CD14-positive monocyte (primary cell): ENCODE measurements around the gene BNIPL. TPM values are rescaled to one million over a fixed set of nuclear protein-coding genes. Genes with fewer than 3 reads are reported as not detected.

ENCODE experiments used
- DNase-seq, 3 donors: peaks; one replicate each; pipeline ENCODE4 v3.0.0-alpha.2; 2011 to 2022
- H2AFZ ChIP-seq: 2 replicates; pipeline ENCODE4 v1.6.0; 2012; ENCODE audit warnings: mild to moderate bottlenecking, low read depth, low read length, inconsistent platforms; ENCODE audit not compliant: insufficient read depth, poor library complexity, severe bottlenecking
- H3K27ac ChIP-seq, 2 donors: 1 replicate in 1 of 2; 2 replicates in 1 of 2; pipeline ENCODE4 v1.5.1; 2012 to 2013; ENCODE audit warnings: low read length in 2 of 2, control low read depth in 1 of 2, inconsistent platforms in 1 of 2, low read depth in 1 of 2, mild to moderate bottlenecking in 1 of 2
- H3K27me3 ChIP-seq, 2 donors: one replicate each; pipeline versions ENCODE4 v1.6.0 to v1.6.1; 2011 to 2013; ENCODE audit warnings: low read length in 2 of 2; ENCODE audit not compliant: control insufficient read depth in 2 of 2, insufficient read depth in 2 of 2
- H3K36me3 ChIP-seq, 2 donors: replicated peaks in 1 of 2; 1 replicate in 1 of 2; 2 replicates in 1 of 2; pipeline versions ENCODE4 v1.5.1 to v1.6.1; 2012 to 2013; ENCODE audit warnings: low read length in 2 of 2, control low read depth in 1 of 2, inconsistent platforms in 1 of 2, mild to moderate bottlenecking in 1 of 2; ENCODE audit not compliant: insufficient read depth in 2 of 2, control insufficient read depth in 1 of 2
- H3K4me1 ChIP-seq, 2 donors: 1 replicate in 1 of 2; 2 replicates in 1 of 2; pipeline versions ENCODE4 v1.5.1 to v1.6.1; 2012 to 2013; ENCODE audit warnings: low read length in 2 of 2, control low read depth in 1 of 2, inconsistent platforms in 1 of 2, mild to moderate bottlenecking in 1 of 2, moderate library complexity in 1 of 2; ENCODE audit not compliant: insufficient read depth in 2 of 2, control insufficient read depth in 1 of 2
- H3K4me2 ChIP-seq: replicated peaks from 2 replicates; pipeline ENCODE3; 2012; ENCODE audit warnings: low read length, moderate library complexity, mild to moderate bottlenecking; ENCODE audit not compliant: poor library complexity, severe bottlenecking; ENCODE audit errors: extremely low read depth
- H3K4me3 ChIP-seq, 3 experiments: fragments of 200-600 bp in 1 of 3; sonication (generic) in 1 of 3; replicated peaks in 1 of 3; 1 replicate in 2 of 3; 2 replicates in 1 of 3; pipeline ENCODE4 v1.5.1; 2011 to 2013; ENCODE audit warnings: low read length in 3 of 3, mild to moderate bottlenecking in 3 of 3, control low read depth in 2 of 3, low read depth in 2 of 3, inconsistent platforms in 1 of 3, moderate library complexity in 1 of 3
- H3K79me2 ChIP-seq: 2 replicates; pipeline ENCODE4 v1.6.0; 2012; ENCODE audit warnings: mild to moderate bottlenecking, control low read depth, inconsistent platforms, low read length, moderate library complexity; ENCODE audit not compliant: insufficient read depth
- H3K9ac ChIP-seq: 2 replicates; pipeline ENCODE4 v1.6.0; 2017; ENCODE audit warnings: low read length, mild to moderate bottlenecking; ENCODE audit not compliant: insufficient read depth, poor library complexity, severe bottlenecking
- H3K9me3 ChIP-seq, 2 donors: replicated peaks in 1 of 2; 1 replicate in 1 of 2; 2 replicates in 1 of 2; pipeline versions ENCODE4 v1.5.1 to v1.6.1; 2012 to 2013; ENCODE audit warnings: low read length in 2 of 2, control low read depth in 1 of 2; ENCODE audit not compliant: control insufficient read depth in 1 of 2, insufficient read depth in 1 of 2
- H4K20me1 ChIP-seq: 2 replicates; pipeline ENCODE4 v1.6.0; 2012; ENCODE audit warnings: mild to moderate bottlenecking, low read length, control low read depth, moderate library complexity; ENCODE audit not compliant: insufficient read depth
- H3K27ac Mint-ChIP-seq, 7 donors: one replicate each; pipeline ENCODE4 v1.8.0; 2020; ENCODE audit warnings: mild to moderate bottlenecking in 7 of 7, mixed read lengths in 7 of 7, moderate library complexity in 6 of 7, inconsistent platforms in 2 of 7
- H3K27me3 Mint-ChIP-seq, 3 donors: one replicate each; pipeline ENCODE4 v1.8.0; 2021 to 2022; ENCODE audit warnings: low read depth in 3 of 3, mild to moderate bottlenecking in 3 of 3, mixed read lengths in 3 of 3, moderate library complexity in 3 of 3, inconsistent platforms in 1 of 3
- H3K36me3 Mint-ChIP-seq, 2 donors: one replicate each; pipeline ENCODE4 v1.8.0; 2020; ENCODE audit warnings: mixed read lengths in 2 of 2, inconsistent platforms in 1 of 2, mild to moderate bottlenecking in 1 of 2
- H3K4me1 Mint-ChIP-seq: one replicate; pipeline ENCODE4 v1.8.0; 2020; ENCODE audit warnings: mild to moderate bottlenecking, mixed read lengths
- H3K4me3 Mint-ChIP-seq, 2 donors: one replicate each; pipeline ENCODE4 v1.8.0; 2020; ENCODE audit warnings: mild to moderate bottlenecking in 2 of 2, mixed read lengths in 2 of 2, moderate library complexity in 1 of 2
- H3K9me3 Mint-ChIP-seq, 7 donors: one replicate each; pipeline ENCODE4 v1.8.0; 2020 to 2022; ENCODE audit warnings: mixed read lengths in 7 of 7, mild to moderate bottlenecking in 6 of 7, moderate library complexity in 6 of 7, inconsistent platforms in 2 of 7
- WGBS: methylation state at CpG from one replicate; pipeline ENCODE4 v1.1.5; 2013; ENCODE audit warnings: missing lambda C conversion rate; ENCODE audit not compliant: insufficient coverage; 5-methylcytosine and 5-hydroxymethylcytosine counted together
- intact Hi-C, 2 donors: fragments of 100-400 bp; cut with micrococcal nuclease; formaldehyde crosslinking; loops; one replicate each; pipeline versions ENCODE4 v1.15.0 to v1.15.1; 2023
- polyA plus RNA-seq, 3 donors: library from polyadenylated mRNA; depleted of rRNA in 1 of 3; unstranded in 2 of 3; stranded (reverse) in 1 of 3; fragments of 300-500 nt in 2 of 3; fragments of >200 nt in 1 of 3; fragmentation: Illumina TruSeq in 2 of 3; gene quantifications; 1 replicate in 2 of 3; 2 replicates in 1 of 3; pipeline ENCODE4 v1.2.3, GENCODE V29; 2012 to 2021
- TF ChIP-seq, protein P1 (sequence below): fragments of 200-600 bp; IDR thresholded peaks from one replicate; pipeline ENCODE4 v1.8.0; 2022; ENCODE audit warnings: antibody characterized with exemption, mild to moderate bottlenecking

The BNIPL gene
- polyA plus RNA-seq, 3 donors: 0.77 TPM; not detected in 2

DNA sequence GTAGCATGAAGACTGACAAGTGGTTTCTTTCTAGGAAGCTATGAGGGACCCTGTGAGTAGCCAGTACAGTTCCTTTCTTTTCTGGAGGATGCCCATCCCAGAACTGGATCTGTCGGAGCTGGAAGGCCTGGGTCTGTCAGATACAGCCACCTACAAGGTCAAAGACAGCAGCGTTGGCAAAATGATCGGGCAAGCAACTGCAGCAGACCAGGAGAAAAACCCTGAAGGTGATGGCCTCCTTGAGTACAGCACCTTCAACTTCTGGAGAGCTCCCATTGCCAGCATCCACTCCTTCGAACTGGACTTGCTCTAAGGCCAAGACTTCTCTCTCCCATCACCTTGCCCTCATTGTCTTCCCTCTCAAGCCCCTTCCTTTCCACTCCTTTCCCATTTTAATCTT, 30.8 kb downstream of the BNIPL start:
- Histone ChIP-seq H3K36me3 (no peaks in the 10 kb centered on the region), H3K27ac (no peak overlapping the region), H3K27me3 (no peaks in the 10 kb centered on the region), H3K79me2 (peaks cover 14% of the 10 kb centered on the region), H3K9me3 (no peaks in the 10 kb centered on the region), H2AFZ (no peak overlapping the region), H3K9ac (no peak overlapping the region), H3K4me1 (peaks cover 15 to 23% of the 10 kb centered on the region in 2 donors), H4K20me1 (no peaks in the 10 kb centered on the region), H3K4me3 (no peak overlapping the region), H3K4me2 (no peak overlapping the region)
- no peaks in the 10 kb centered on the region for H3K27me3 Mint-ChIP-seq
- DNase-seq: no peak
- H3K9me3 Mint-ChIP-seq: no peaks in the 10 kb centered on the region
- H3K4me1 Mint-ChIP-seq: peaks cover 8% of the 10 kb centered on the region
- H3K4me3 Mint-ChIP-seq: no peak overlapping the region
- no peaks in the 10 kb centered on the region for H3K36me3 Mint-ChIP-seq
- TF ChIP-seq, protein P1, sequence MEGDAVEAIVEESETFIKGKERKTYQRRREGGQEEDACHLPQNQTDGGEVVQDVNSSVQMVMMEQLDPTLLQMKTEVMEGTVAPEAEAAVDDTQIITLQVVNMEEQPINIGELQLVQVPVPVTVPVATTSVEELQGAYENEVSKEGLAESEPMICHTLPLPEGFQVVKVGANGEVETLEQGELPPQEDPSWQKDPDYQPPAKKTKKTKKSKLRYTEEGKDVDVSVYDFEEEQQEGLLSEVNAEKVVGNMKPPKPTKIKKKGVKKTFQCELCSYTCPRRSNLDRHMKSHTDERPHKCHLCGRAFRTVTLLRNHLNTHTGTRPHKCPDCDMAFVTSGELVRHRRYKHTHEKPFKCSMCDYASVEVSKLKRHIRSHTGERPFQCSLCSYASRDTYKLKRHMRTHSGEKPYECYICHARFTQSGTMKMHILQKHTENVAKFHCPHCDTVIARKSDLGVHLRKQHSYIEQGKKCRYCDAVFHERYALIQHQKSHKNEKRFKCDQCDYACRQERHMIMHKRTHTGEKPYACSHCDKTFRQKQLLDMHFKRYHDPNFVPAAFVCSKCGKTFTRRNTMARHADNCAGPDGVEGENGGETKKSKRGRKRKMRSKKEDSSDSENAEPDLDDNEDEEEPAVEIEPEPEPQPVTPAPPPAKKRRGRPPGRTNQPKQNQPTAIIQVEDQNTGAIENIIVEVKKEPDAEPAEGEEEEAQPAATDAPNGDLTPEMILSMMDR: no peak
- 100% methylated on average over 4 of the region's 4 CpGs for WGBS
- peak overlapping the region in 1 of 7 donors; percentile 50 for H3K27ac Mint-ChIP-seq
- intact Hi-C loops: no loop called here

GRCh38 chr1:151069103-151069486, 32.7 kb downstream of the BNIPL start:
- Histone ChIP-seq H3K4me2 (no peak overlapping the region), H3K4me1 (peaks cover 15 to 23% of the 10 kb centered on the region in 2 donors), H3K27ac (no peak overlapping the region), H3K9ac (no peak overlapping the region), H3K9me3 (no peaks in the 10 kb centered on the region), H3K27me3 (no peaks in the 10 kb centered on the region), H3K79me2 (peaks cover 19% of the 10 kb centered on the region), H2AFZ (no peak overlapping the region), H3K4me3 (no peak overlapping the region), H4K20me1 (no peaks in the 10 kb centered on the region), H3K36me3 (no peaks in the 10 kb centered on the region)
- TF ChIP-seq, protein P1: no peak
- Mint-ChIP-seq H3K4me3 (no peak overlapping the region), H3K36me3 (peaks cover 4 to 14% of the 10 kb centered on the region in 2 donors), H3K27ac (no peak overlapping the region), H3K27me3 (no peaks in the 10 kb centered on the region), H3K4me1 (peaks cover 8% of the 10 kb centered on the region), H3K9me3 (no peaks in the 10 kb centered on the region)
- no peak for DNase-seq
- intact Hi-C loops: no loop called here
- WGBS: 100% methylated on average over 1 of the region's 5 CpGs
